ENCODE data around the gene ITPR2.

The ITPR2 gene

DNA sequence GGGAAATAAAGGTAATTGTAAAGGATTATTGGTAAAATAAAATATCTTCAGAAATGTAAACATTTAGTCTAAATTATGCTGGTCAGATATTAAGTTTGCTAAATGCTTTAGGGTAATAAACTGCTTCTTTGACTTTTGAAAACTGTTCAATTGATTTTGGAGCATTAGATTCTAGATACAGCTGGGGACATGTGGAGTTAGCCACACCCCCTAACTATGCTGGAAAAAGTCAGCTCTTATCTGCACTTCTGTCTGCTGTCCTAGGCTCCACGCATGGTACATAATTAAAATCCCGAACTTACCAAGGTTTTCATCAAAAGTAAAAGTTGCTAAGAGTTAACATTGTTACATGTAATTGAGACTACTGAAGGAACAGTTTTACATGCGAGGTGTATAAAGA is 78.8 kb downstream of the ITPR2 start:
- H3F3A ChIP-seq (ENCODE audit: insufficient read depth, low read length), result no peaks in the 10 kb centered on the region; the same call in 1 of the 2 replicates
- no peaks in the 10 kb centered on the region for H3K36me3 ChIP-seq (replicated peaks; ENCODE audit: insufficient read depth, low read length)
- H3K4me3 ChIP-seq (ENCODE audit: low read length), result no peak overlapping the region
- no peaks in the 10 kb centered on the region for H3K9me2 ChIP-seq (replicated peaks; ENCODE audit: insufficient read depth, low read length)
- TF ChIP-seq EZH2phosphoT487 (IDR thresholded peaks at IDR 0.05; ENCODE audit: low read length), result no peak
- no peak for TF ChIP-seq EZH2 (optimal IDR thresholded peaks at IDR 0.05; ENCODE audit: low read depth, low read length)
- TF ChIP-seq CTCF (IDR thresholded peaks at IDR 0.05; ENCODE audit: low read length), result no peak
- no peak overlapping the region for H2AFZ ChIP-seq (ENCODE audit: low read length)
- H3K4me2 ChIP-seq (ENCODE audit: low read depth, low read length), result no peak overlapping the region
- no peak overlapping the region for H3K27ac ChIP-seq (ENCODE audit: low read length)
- peaks cover 16% of the 10 kb centered on the region for H3K4me1 ChIP-seq (ENCODE audit: low read length)
- no peak overlapping the region for H3K9ac ChIP-seq (ENCODE audit: low read length)
- DNase-seq, result no peak
- no peaks in the 10 kb centered on the region for H3K27me3 ChIP-seq (replicated peaks; ENCODE audit: insufficient read depth, low read length)
- no peaks in the 10 kb centered on the region for H4K20me1 ChIP-seq (ENCODE audit: insufficient read depth, low read length)
- 0 out of 2 replicates have a peak, but pooled peaks cover 4% of the 10 kb centered on the region for H3K79me2 ChIP-seq (ENCODE audit: low read length)
- no peaks in the 10 kb centered on the region for H3K9me3 ChIP-seq (replicated peaks; ENCODE audit: insufficient read depth, low read length)

DNA sequence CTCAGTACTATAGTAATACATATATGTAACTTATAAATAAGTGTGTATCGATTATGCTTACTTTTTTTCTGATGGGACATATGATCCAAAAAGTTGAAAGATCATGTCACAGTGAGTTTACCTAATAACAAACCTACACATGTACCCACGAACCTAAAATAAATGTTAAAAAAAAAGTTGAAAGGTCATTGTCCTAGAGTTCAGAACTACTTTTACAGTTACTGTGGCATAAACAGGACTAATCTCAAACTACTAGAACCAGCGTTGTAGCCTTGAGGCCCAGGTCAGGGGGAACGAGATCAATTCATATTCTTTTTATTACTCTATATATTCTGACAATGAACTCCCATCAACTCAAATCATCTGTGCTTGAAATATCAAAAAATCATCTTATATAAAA is 81.8 kb downstream of the ITPR2 start:
- Histone ChIP-seq H3K4me1 (ENCODE audit: low read length) (peaks cover 24% of the 10 kb centered on the region), H3K4me2 (ENCODE audit: low read depth, low read length) (no peak overlapping the region)
- TF ChIP-seq EZH2 (optimal IDR thresholded peaks at IDR 0.05; ENCODE audit: low read depth, low read length) (no peak), CTCF (IDR thresholded peaks at IDR 0.05; ENCODE audit: low read length) (no peak), EZH2phosphoT487 (IDR thresholded peaks at IDR 0.05; ENCODE audit: low read length) (no peak)

DNA sequence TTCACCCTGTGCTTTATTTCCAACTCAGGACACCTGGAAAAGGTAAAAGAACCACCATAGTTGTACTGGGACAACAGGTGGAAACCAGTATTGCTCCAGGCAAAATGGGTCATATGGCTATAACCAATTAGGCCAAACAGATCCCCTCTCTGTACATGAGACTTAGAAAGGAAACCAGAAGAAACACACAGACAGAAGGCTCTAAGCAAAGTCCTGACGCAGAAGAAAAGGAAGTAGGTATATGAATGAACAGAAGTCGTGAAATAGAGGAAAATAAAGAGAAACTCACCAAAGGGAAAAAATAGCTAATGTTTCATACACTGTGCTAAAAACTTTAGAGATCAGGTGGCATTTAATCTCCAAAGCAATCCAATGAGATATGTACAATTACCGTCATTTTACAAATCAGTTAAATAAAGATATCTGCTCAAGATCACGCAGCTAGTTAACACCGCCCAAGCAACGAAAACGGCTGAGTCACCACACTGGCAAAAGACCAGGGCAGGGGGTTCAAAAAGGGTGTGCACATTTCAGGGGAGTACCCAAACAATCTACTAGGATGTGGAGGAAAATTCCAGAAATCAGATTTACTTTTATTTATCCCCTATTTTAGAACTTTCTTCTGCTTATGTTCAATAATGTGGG is 82.3 kb downstream of the ITPR2 start:
- Histone ChIP-seq H3K9ac (ENCODE audit: low read length) (no peak overlapping the region), H3K27ac (ENCODE audit: low read length) (peak overlapping the region; percentile 17; the same call in 1 of the 2 replicates), H3K9me3 (replicated peaks; ENCODE audit: insufficient read depth, low read length) (no peaks in the 10 kb centered on the region), H3K27me3 (replicated peaks; ENCODE audit: insufficient read depth, low read length) (no peaks in the 10 kb centered on the region), H3K9me2 (replicated peaks; ENCODE audit: insufficient read depth, low read length) (no peaks in the 10 kb centered on the region), H3K4me2 (ENCODE audit: low read depth, low read length) (peak overlapping the region; percentile 7; the same call in 1 of the 2 replicates), H3K4me3 (ENCODE audit: low read length) (no peak overlapping the region), H4K20me1 (ENCODE audit: insufficient read depth, low read length) (no peaks in the 10 kb centered on the region), H3K79me2 (ENCODE audit: low read length) (0 out of 2 replicates have a peak, but pooled peaks cover 5% of the 10 kb centered on the region), H3K4me1 (ENCODE audit: low read length) (peaks cover 24% of the 10 kb centered on the region), H3K36me3 (replicated peaks; ENCODE audit: insufficient read depth, low read length) (no peaks in the 10 kb centered on the region), H2AFZ (ENCODE audit: low read length) (no peak overlapping the region), H3F3A (ENCODE audit: insufficient read depth, low read length) (no peaks in the 10 kb centered on the region; the same call in 1 of the 2 replicates)
- no peak for TF ChIP-seq EZH2phosphoT487 (IDR thresholded peaks at IDR 0.05; ENCODE audit: low read length)
- no peak for TF ChIP-seq EZH2 (optimal IDR thresholded peaks at IDR 0.05; ENCODE audit: low read depth, low read length)
- TF ChIP-seq CTCF (IDR thresholded peaks at IDR 0.05; ENCODE audit: low read length), result no peak
- DNase-seq, result no peak

More for the DNA sequence above, 81.8 kb downstream of the ITPR2 start:
- no peaks in the 10 kb centered on the region for H4K20me1 ChIP-seq (ENCODE audit: insufficient read depth, low read length)
- H3K36me3 ChIP-seq (replicated peaks; ENCODE audit: insufficient read depth, low read length), result no peaks in the 10 kb centered on the region
- H3K4me3 ChIP-seq (ENCODE audit: low read length), result no peak overlapping the region
- H3K9me2 ChIP-seq (replicated peaks; ENCODE audit: insufficient read depth, low read length), result no peaks in the 10 kb centered on the region
- H3K9ac ChIP-seq (ENCODE audit: low read length), result no peak overlapping the region
- H3K27me3 ChIP-seq (replicated peaks; ENCODE audit: insufficient read depth, low read length), result no peaks in the 10 kb centered on the region
- no peak overlapping the region for H3K27ac ChIP-seq (ENCODE audit: low read length)
- H3F3A ChIP-seq (ENCODE audit: insufficient read depth, low read length), result no peaks in the 10 kb centered on the region; the same call in 1 of the 2 replicates
- no peaks in the 10 kb centered on the region for H3K9me3 ChIP-seq (replicated peaks; ENCODE audit: insufficient read depth, low read length)
- no peak overlapping the region for H2AFZ ChIP-seq (ENCODE audit: low read length)
- DNase-seq, result no peak
- 0 out of 2 replicates have a peak, but pooled peaks cover 5% of the 10 kb centered on the region for H3K79me2 ChIP-seq (ENCODE audit: low read length)

All from MM.1S (cell line).